ENCODE measurements around the gene POP7.
A peak's percentile ranks its signal among the peaks of the same experiment; 100 is the strongest.

POP7 gene

GRCh38 chr7:100682991-100683658, 22.8 kb upstream of the POP7 start:
- no peak for DNase-seq
- Mint-ChIP-seq H3K27ac (peak overlapping the region; percentile 58), H3K9me3 (no peaks in the 10 kb centered on the region), H3K4me1 (peaks cover 32% of the 10 kb centered on the region), H3K27me3 (no peaks in the 10 kb centered on the region), H3K36me3 (peaks cover 34% of the 10 kb centered on the region), H3K4me3 (no peak overlapping the region)
- CTCF ChIA-PET = interaction anchor here (1.0 to 4.9 kb wide), 3 partner anchors 8 to 50 kb away, joined by 5 to 29 read pairs (median 5); partner anchors contain the start of gene POP7

GRCh38 chr7:100683659-100684533, 22.0 kb upstream of the POP7 start:
- H3K27ac Mint-ChIP-seq = no peak overlapping the region
- peaks cover 31% of the 10 kb centered on the region for H3K4me1 Mint-ChIP-seq
- no peak overlapping the region for H3K4me3 Mint-ChIP-seq
- H3K27me3 Mint-ChIP-seq = no peaks in the 10 kb centered on the region
- DNase-seq = no peak
- peaks cover 32% of the 10 kb centered on the region for H3K36me3 Mint-ChIP-seq
- H3K9me3 Mint-ChIP-seq = no peaks in the 10 kb centered on the region
- CTCF ChIA-PET = interaction anchor here (1.0 to 4.9 kb wide), 3 partner anchors 8 to 51 kb away, joined by 5 to 29 read pairs (median 5); partner anchors contain the start of gene POP7

- CTCF ChIA-PET = no interaction called here
- no peaks in the 10 kb centered on the region for H3K9me3 Mint-ChIP-seq
- H3K27ac Mint-ChIP-seq = no peak overlapping the region
- H3K27me3 Mint-ChIP-seq = no peaks in the 10 kb centered on the region
- peaks cover 27% of the 10 kb centered on the region for H3K4me1 Mint-ChIP-seq
- H3K36me3 Mint-ChIP-seq = peaks cover 31% of the 10 kb centered on the region
- no peak overlapping the region for H3K4me3 Mint-ChIP-seq
- no peak for DNase-seq
Observed at GRCh38 chr7:100684534-100685042, 21.3 kb upstream of the POP7 start.

GRCh38 chr7:100685049-100685605, 20.8 kb upstream of the POP7 start:
- Mint-ChIP-seq H3K4me3 (no peak overlapping the region), H3K9me3 (no peaks in the 10 kb centered on the region), H3K27ac (no peak overlapping the region), H3K4me1 (peaks cover 22% of the 10 kb centered on the region), H3K36me3 (peaks cover 29% of the 10 kb centered on the region), H3K27me3 (no peaks in the 10 kb centered on the region)
- no peak for DNase-seq
- CTCF ChIA-PET = no interaction called here

GRCh38 chr7:100685631-100686145, 20.2 kb upstream of the POP7 start:
- H3K9me3 Mint-ChIP-seq = no peaks in the 10 kb centered on the region
- H3K4me1 Mint-ChIP-seq = peaks cover 17% of the 10 kb centered on the region
- DNase-seq = no peak
- peaks cover 27% of the 10 kb centered on the region for H3K36me3 Mint-ChIP-seq
- H3K4me3 Mint-ChIP-seq = no peak overlapping the region
- no peaks in the 10 kb centered on the region for H3K27me3 Mint-ChIP-seq
- CTCF ChIA-PET = no interaction called here
- H3K27ac Mint-ChIP-seq = no peak overlapping the region

- Mint-ChIP-seq H3K27ac (no peak overlapping the region), H3K4me1 (peaks cover 11% of the 10 kb centered on the region), H3K36me3 (peaks cover 27% of the 10 kb centered on the region), H3K4me3 (no peak overlapping the region), H3K9me3 (no peaks in the 10 kb centered on the region), H3K27me3 (no peaks in the 10 kb centered on the region)
- DNase-seq = no peak
- CTCF ChIA-PET = no interaction called here
Observed at GRCh38 chr7:100686201-100686821, 19.6 kb upstream of the POP7 start.

GRCh38 chr7:100686822-100687211, 19.1 kb upstream of the POP7 start:
- Mint-ChIP-seq H3K27me3 (no peaks in the 10 kb centered on the region), H3K27ac (no peak overlapping the region), H3K4me1 (peaks cover 10% of the 10 kb centered on the region), H3K9me3 (no peaks in the 10 kb centered on the region), H3K4me3 (no peak overlapping the region), H3K36me3 (peaks cover 26% of the 10 kb centered on the region)
- DNase-seq = no peak
- CTCF ChIA-PET = no interaction called here

- no peak overlapping the region for H3K4me3 Mint-ChIP-seq
- no peak for DNase-seq
- H3K36me3 Mint-ChIP-seq = peaks cover 26% of the 10 kb centered on the region
- CTCF ChIA-PET = interaction anchor here (0.7 kb wide), 1 partner anchor 128 kb away, joined by 3 read pairs; no protein-coding TSS in a partner anchor
- no peaks in the 10 kb centered on the region for H3K27me3 Mint-ChIP-seq
- no peak overlapping the region for H3K27ac Mint-ChIP-seq
- peaks cover 15% of the 10 kb centered on the region for H3K4me1 Mint-ChIP-seq
- no peaks in the 10 kb centered on the region for H3K9me3 Mint-ChIP-seq
Observed at GRCh38 chr7:100687261-100687660, 18.7 kb upstream of the POP7 start.

GRCh38 chr7:100687751-100688300, 18.1 kb upstream of the POP7 start:
- Mint-ChIP-seq H3K4me1 (peaks cover 20% of the 10 kb centered on the region), H3K36me3 (peaks cover 26% of the 10 kb centered on the region), H3K27me3 (no peaks in the 10 kb centered on the region), H3K4me3 (no peak overlapping the region), H3K9me3 (no peaks in the 10 kb centered on the region), H3K27ac (peak overlapping the region; percentile 42)
- DNase-seq = no peak
- CTCF ChIA-PET = interaction anchor here (0.7 kb wide), 1 partner anchor 128 kb away, joined by 3 read pairs; no protein-coding TSS in a partner anchor

GRCh38 chr7:100688326-100688860, 17.5 kb upstream of the POP7 start:
- CTCF ChIA-PET = interaction anchor here (0.6 to 5.6 kb wide), 2 partner anchors 16 to 208 kb away, joined by 4 to 38 read pairs; partner anchors contain the start of gene POP7
- Mint-ChIP-seq H3K36me3 (peaks cover 24% of the 10 kb centered on the region), H3K4me3 (no peak overlapping the region), H3K4me1 (peaks cover 22% of the 10 kb centered on the region), H3K9me3 (no peaks in the 10 kb centered on the region), H3K27ac (peak overlapping the region; percentile 34), H3K27me3 (no peaks in the 10 kb centered on the region)
- no peak for DNase-seq

- H3K4me3 Mint-ChIP-seq = no peak overlapping the region
- no peaks in the 10 kb centered on the region for H3K27me3 Mint-ChIP-seq
- H3K36me3 Mint-ChIP-seq = peaks cover 21% of the 10 kb centered on the region
Observed at GRCh38 chr7:100689230-100690135, 16.4 kb upstream of the POP7 start.

More at GRCh38 chr7:100689230-100690135, 16.4 kb upstream of the POP7 start:
- no peak for DNase-seq
- no peaks in the 10 kb centered on the region for H3K9me3 Mint-ChIP-seq
- H3K4me1 Mint-ChIP-seq = peaks cover 22% of the 10 kb centered on the region
- no peak overlapping the region for H3K27ac Mint-ChIP-seq
- CTCF ChIA-PET = interaction anchor here (0.7 to 5.6 kb wide), 7 partner anchors 8 to 85 kb away, joined by 3 to 38 read pairs (median 17); partner anchors contain the start of genes MOSPD3 and POP7

All from activated naive CD4-positive, alpha-beta T cell treated with anti-CD3 and anti-CD28 coated beads, Interleukin-2, amount 10 ng/mL, durations not matched to agents 7 days and 5 days (primary cell).